C1 segment of cervical spinal cord (tissue), 14 donors: ENCODE data around the gene MYH14.

Source experiments
- DNase-seq, 14 donors: peaks; one replicate each; lab custom pipeline; 2025; lab: John Stamatoyannopoulos, UW

Gene MYH14

GRCh38 chr19:50192463-50193211, 10.8 kb upstream of the MYH14 start:
- no peak for DNase-seq

GRCh38 chr19:50195224-50195623, 8.2 kb upstream of the MYH14 start:
- no peak for DNase-seq

GRCh38 chr19:50196322-50196932, 7.0 kb upstream of the MYH14 start:
- no peak for DNase-seq

- no peak for DNase-seq
These were observed 6.1 kb upstream of the MYH14 start for GRCh38 chr19:50197348-50197747.

GRCh38 chr19:50198431-50199258, 4.8 kb upstream of the MYH14 start:
- DNase-seq = peak in 4 of 14 donors; percentile 4 to 14 (median 9)

- DNase-seq = peak in 1 of 14 donors; percentile 3
These were observed 4.2 kb upstream of the MYH14 start for GRCh38 chr19:50199259-50199555.

GRCh38 chr19:50202386-50202785, 1.0 kb upstream of the MYH14 start:
- DNase-seq = peak in 1 of 14 donors; percentile 22

GRCh38 chr19:50202962-50203280, 501 bp upstream of the MYH14 start:
- DNase-seq = no peak

- DNase-seq = no peak
These were observed 633 bp downstream of the MYH14 start for GRCh38 chr19:50204081-50204428.

- peak in 2 of 14 donors; percentile 1 to 13 for DNase-seq
These were observed 1.6 kb downstream of the MYH14 start for GRCh38 chr19:50204811-50205675.

GRCh38 chr19:50205681-50206138, 2.3 kb downstream of the MYH14 start:
- no peak for DNase-seq

GRCh38 chr19:50206191-50206590, 2.8 kb downstream of the MYH14 start:
- no peak for DNase-seq

GRCh38 chr19:50207730-50208129, 4.3 kb downstream of the MYH14 start:
- no peak for DNase-seq

GRCh38 chr19:50209131-50209530, 5.7 kb downstream of the MYH14 start:
- DNase-seq = no peak

- DNase-seq = no peak
These were observed 7.0 kb downstream of the MYH14 start for GRCh38 chr19:50210425-50210824.

- DNase-seq = no peak
These were observed 10.5 kb downstream of the MYH14 start for GRCh38 chr19:50213925-50214324.

- DNase-seq = no peak
These were observed 11.5 kb downstream of the MYH14 start for GRCh38 chr19:50214699-50215543.

- DNase-seq = no peak
These were observed 12.4 kb downstream of the MYH14 start for GRCh38 chr19:50215820-50216219.

- DNase-seq = no peak
These were observed 17.7 kb downstream of the MYH14 start for GRCh38 chr19:50221087-50221486.

GRCh38 chr19:50222691-50223438, 19.4 kb downstream of the MYH14 start:
- no peak for DNase-seq
